HG03103 (cell line): ENCODE results near the gene DLL3.

Experiments
- ATAC-seq: cut with Tn5 transposase; IDR thresholded peaks from one replicate; pipeline ENCODE4 v1.9.1; 2021; ENCODE audit warnings: low read depth; ENCODE audit not compliant: unreplicated experiment

Gene DLL3

GRCh38 chr19:39550197-39550596 is 51.5 kb downstream of the DLL3 start:
- ATAC-seq = no peak

GRCh38 chr19:39553082-39553652 is 54.4 kb downstream of the DLL3 start:
- no peak for ATAC-seq

- ATAC-seq = no peak
These were observed 56.1 kb downstream of the DLL3 start for GRCh38 chr19:39554701-39555311.

- ATAC-seq = no peak
These were observed 57.1 kb downstream of the DLL3 start for GRCh38 chr19:39555883-39556282.
